MCF 10A (cell line): Measurements from ENCODE around the gene ANKRD34A. TPM values are rescaled to one million over a fixed set of nuclear protein-coding genes. Genes with fewer than 3 reads are reported as not detected.

Experiments
- BruUV-seq: library from RNA; stranded (reverse); fragments of 400-500 nt; replicated peaks from 2 replicates; lab custom pipeline; 2021; lab: Mats Ljungman, UMichigan
- CTCF ChIA-PET: fragments of 300-600 bp; sonication (Branson Sonifier 250); formaldehyde crosslinking; extraction: SDS; loops from one replicate; lab custom pipeline; 2021; ENCODE audit warnings: antibody characterized with exemption, inconsistent platforms; lab: Yijun Ruan, JAX
- POLR2A ChIA-PET: fragments of 300-600, 350-650 bp; sonication (Branson Sonifier 250); formaldehyde crosslinking; extraction: SDS; loops from one replicate; lab custom pipeline; 2020; ENCODE audit warnings: antibody characterized with exemption, inconsistent platforms; lab: Yijun Ruan, JAX
- DNase-seq: peaks from one replicate; pipeline ENCODE4 v3.0.0-alpha.2; 2018; ENCODE audit not compliant: unreplicated experiment
- H3K27ac Mint-ChIP-seq: one replicate; pipeline ENCODE4 v1.8.0; 2022; ENCODE audit warnings: mild to moderate bottlenecking, low read depth, mixed read lengths; ENCODE audit not compliant: unreplicated experiment
- H3K27me3 Mint-ChIP-seq: one replicate; pipeline ENCODE4 v1.8.0; 2022; ENCODE audit warnings: mixed read lengths; ENCODE audit not compliant: insufficient read depth, unreplicated experiment
- H3K36me3 Mint-ChIP-seq: one replicate; pipeline ENCODE4 v1.8.0; 2022; ENCODE audit warnings: mild to moderate bottlenecking, moderate library complexity, mixed read lengths; ENCODE audit not compliant: insufficient read depth, unreplicated experiment
- H3K4me1 Mint-ChIP-seq: one replicate; pipeline ENCODE4 v1.8.0; 2022; ENCODE audit warnings: mixed read lengths; ENCODE audit not compliant: insufficient read depth, unreplicated experiment
- H3K4me3 Mint-ChIP-seq: one replicate; pipeline ENCODE4 v1.8.0; 2022; ENCODE audit warnings: mild to moderate bottlenecking, moderate library complexity, mixed read lengths; ENCODE audit not compliant: unreplicated experiment
- H3K9me3 Mint-ChIP-seq: one replicate; pipeline ENCODE4 v1.8.0; 2022; ENCODE audit warnings: mixed read lengths; ENCODE audit not compliant: unreplicated experiment
- intact Hi-C: fragments of 100-400 bp; cut with micrococcal nuclease; formaldehyde crosslinking; loops from 2 replicates; pipeline ENCODE4 v1.14.1; 2022
- total RNA-seq: library from RNA; stranded (reverse); gene quantifications from 2 replicates; pipeline ENCODE4 v1.2.3, GENCODE V29; 2022
- TF ChIP-seq, protein P1 (sequence below): fragments of 200-600 bp; IDR thresholded peaks from one replicate; pipeline ENCODE4 v1.8.0; 2022; ENCODE audit warnings: antibody characterized with exemption, mild to moderate bottlenecking; ENCODE audit not compliant: unreplicated experiment

The ANKRD34A gene
- total RNA-seq, 1 experiment from 2014 or later: 2.6 TPM

DNA sequence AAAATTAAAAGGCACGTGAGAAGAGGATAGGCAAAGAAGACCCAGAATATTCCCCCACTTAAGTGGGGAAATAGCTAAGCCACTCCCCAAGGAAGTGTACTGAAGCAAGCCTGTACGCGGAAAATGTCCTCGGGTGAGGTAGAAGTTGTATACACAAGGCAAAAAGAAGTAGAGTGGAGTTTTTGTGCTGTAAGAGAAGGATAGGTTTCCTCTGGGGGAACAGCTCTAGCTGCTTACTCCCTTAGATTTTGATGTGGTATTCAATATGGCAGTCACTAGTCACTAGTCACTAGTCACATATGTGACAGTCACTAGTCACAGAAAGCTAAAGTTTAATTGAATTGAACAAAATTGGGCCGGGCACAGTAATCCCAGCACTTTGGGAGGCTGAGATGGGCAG lies 24.4 kb upstream of the ANKRD34A start:
- intact Hi-C loops: no loop called here
- Mint-ChIP-seq H3K4me1 (peaks cover 38% of the 10 kb centered on the region), H3K27me3 (no peaks in the 10 kb centered on the region), H3K27ac (no peak overlapping the region), H3K36me3 (peaks cover 57% of the 10 kb centered on the region), H3K9me3 (no peaks in the 10 kb centered on the region), H3K4me3 (no peak overlapping the region)
- ChIA-PET POLR2A (interaction anchor here (0.7 to 28.8 kb wide), 8 partner anchors 2 to 97 kb away, joined by 3 to 1309 read pairs (median 4); partner anchors contain the start of genes ANKRD34A, POLR3GL and TXNIP), CTCF (interaction anchor here (0.7 to 24.2 kb wide), 6 partner anchors 9 to 96 kb away, joined by 3 to 773 read pairs (median 4); partner anchors contain the start of gene HJV)
- no TSS peak for BruUV-seq
- TF ChIP-seq, protein P1, sequence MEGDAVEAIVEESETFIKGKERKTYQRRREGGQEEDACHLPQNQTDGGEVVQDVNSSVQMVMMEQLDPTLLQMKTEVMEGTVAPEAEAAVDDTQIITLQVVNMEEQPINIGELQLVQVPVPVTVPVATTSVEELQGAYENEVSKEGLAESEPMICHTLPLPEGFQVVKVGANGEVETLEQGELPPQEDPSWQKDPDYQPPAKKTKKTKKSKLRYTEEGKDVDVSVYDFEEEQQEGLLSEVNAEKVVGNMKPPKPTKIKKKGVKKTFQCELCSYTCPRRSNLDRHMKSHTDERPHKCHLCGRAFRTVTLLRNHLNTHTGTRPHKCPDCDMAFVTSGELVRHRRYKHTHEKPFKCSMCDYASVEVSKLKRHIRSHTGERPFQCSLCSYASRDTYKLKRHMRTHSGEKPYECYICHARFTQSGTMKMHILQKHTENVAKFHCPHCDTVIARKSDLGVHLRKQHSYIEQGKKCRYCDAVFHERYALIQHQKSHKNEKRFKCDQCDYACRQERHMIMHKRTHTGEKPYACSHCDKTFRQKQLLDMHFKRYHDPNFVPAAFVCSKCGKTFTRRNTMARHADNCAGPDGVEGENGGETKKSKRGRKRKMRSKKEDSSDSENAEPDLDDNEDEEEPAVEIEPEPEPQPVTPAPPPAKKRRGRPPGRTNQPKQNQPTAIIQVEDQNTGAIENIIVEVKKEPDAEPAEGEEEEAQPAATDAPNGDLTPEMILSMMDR: no peak
- no peak for DNase-seq

DNA sequence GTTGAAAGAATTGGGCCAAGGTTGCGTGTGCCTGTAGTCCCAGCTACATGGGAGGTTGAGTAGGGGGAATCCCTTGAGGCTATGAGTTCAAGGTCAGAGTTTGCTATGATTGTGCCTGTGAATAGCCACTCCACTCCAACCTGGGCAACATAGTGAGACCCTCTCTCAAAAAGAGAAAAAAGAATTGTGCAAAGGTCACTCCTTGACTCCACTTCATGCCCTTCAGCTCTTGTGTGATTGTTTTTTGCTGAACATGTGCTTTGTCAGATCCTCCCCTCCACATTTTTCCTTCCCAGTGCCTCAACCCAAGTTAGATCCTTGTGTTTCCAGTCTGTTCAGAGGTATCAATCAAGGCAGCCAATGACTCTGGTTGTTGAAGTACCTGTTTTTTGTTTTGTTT lies 23.6 kb upstream of the ANKRD34A start:
- no TSS peak for BruUV-seq
- Mint-ChIP-seq H3K36me3 (peaks cover 48% of the 10 kb centered on the region), H3K27ac (peak overlapping the region; percentile 7), H3K4me3 (no peak overlapping the region), H3K4me1 (peaks cover 46% of the 10 kb centered on the region), H3K27me3 (no peaks in the 10 kb centered on the region), H3K9me3 (no peaks in the 10 kb centered on the region)
- TF ChIP-seq, protein P1: no peak
- ChIA-PET POLR2A (interaction anchor here (0.9 to 28.8 kb wide), 7 partner anchors 1 to 96 kb away, joined by 3 to 1309 read pairs (median 4); partner anchors contain the start of genes ANKRD34A, POLR3GL and TXNIP), CTCF (interaction anchor here (1.2 to 24.2 kb wide), 5 partner anchors 10 to 96 kb away, joined by 3 to 773 read pairs (median 5); partner anchors contain the start of gene HJV)
- intact Hi-C loops: no loop called here
- DNase-seq: no peak

DNA sequence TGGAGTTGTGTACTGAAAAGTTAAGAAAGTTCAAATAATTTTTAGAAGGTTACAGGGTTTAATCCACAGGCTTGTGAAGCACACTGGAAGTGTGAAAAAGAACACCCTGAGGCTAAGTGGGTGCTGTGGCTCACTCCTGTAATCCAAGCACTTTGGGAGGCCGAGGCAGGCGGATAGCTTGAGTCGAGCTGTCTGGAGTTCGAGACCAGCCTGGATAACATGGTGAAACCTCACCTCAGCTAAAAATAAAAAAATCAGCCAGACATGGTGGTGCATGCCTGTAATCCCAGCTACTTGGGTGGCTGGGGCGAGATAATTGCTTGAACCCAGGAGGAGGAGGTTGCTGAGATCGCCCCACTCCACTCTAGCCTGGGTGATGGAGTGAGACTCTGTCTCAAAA lies 22.2 kb upstream of the ANKRD34A start:
- BruUV-seq: no TSS peak
- no peak for DNase-seq
- Mint-ChIP-seq H3K4me1 (peaks cover 33% of the 10 kb centered on the region), H3K36me3 (peaks cover 34% of the 10 kb centered on the region), H3K27me3 (no peaks in the 10 kb centered on the region), H3K27ac (peak overlapping the region; percentile 11), H3K9me3 (no peaks in the 10 kb centered on the region), H3K4me3 (no peak overlapping the region)
- intact Hi-C loops: loop anchor here (1.0 kb wide), 1 partner anchor 10 kb away; the partner anchor contains the start of gene TXNIP
- TF ChIP-seq, protein P1: no peak
- CTCF ChIA-PET: interaction anchor here (0.6 to 24.2 kb wide), 3 partner anchors 8 to 60 kb away, joined by 3 to 773 read pairs (median 139); partner anchors contain the start of gene HJV
- POLR2A ChIA-PET: interaction anchor here (1.1 to 28.8 kb wide), 6 partner anchors 0 to 67 kb away, joined by 4 to 1309 read pairs (median 118); partner anchors contain the start of genes ANKRD34A, LIX1L, POLR3GL and TXNIP
